HepG2 (cell line): ENCODE results near the gene C16orf54. TPM values are rescaled to one million over a fixed set of nuclear protein-coding genes. Genes with fewer than 3 reads are reported as not detected.
A peak's percentile ranks its signal among the peaks of the same experiment; 100 is the strongest.
"Not testable (repeated sequence)": the region's sequence is repeated elsewhere in the genome, so short reads cannot be mapped to it uniquely, and the experiment has no call there.

Experiments used
- ATAC-seq: fragments of 200-7000 bp; cut with Tn5 transposase; 3 replicates; pipeline ENCODE4 v1.9.1; 2020; ENCODE audit warnings: mild to moderate bottlenecking, moderate library complexity
- BruUV-seq: library from RNA; stranded (reverse); fragments of 400-500 nt; replicated peaks from 2 replicates; lab custom pipeline; 2021; lab: Mats Ljungman, UMichigan
- CTCF ChIA-PET: fragments of 300-600 bp; formaldehyde crosslinking; extraction: SDS; loops from one replicate; lab custom pipeline; 2021; ENCODE audit warnings: low total read pairs, inconsistent platforms, low intra/inter-chr PET ratio; lab: Yijun Ruan, JAX
- POLR2A ChIA-PET: fragments of 350-600 bp; sonication (Branson Sonifier 250); formaldehyde crosslinking; loops from one replicate; lab custom pipeline; 2020; ENCODE audit warnings: antibody characterized with exemption, inconsistent platforms; lab: Yijun Ruan, JAX
- DNase-seq: peaks from one replicate; pipeline ENCODE4 v3.0.0-alpha.2; 2015; ENCODE audit warnings: low spot score
- FAIRE-seq: peaks from 3 replicates; lab custom pipeline; 2011; peaks lifted over from hg19 to GRCh38; lab: Jason Lieb, UNC
- H2AFZ ChIP-seq: one replicate; pipeline ENCODE4 v1.6.1; 2011; ENCODE audit warnings: low read length, inconsistent platforms
- H3K27ac ChIP-seq: fragments of 300-600 bp; 3 replicates; pipeline ENCODE4 v1.8.0; 2011; ENCODE audit warnings: mixed run types, mild to moderate bottlenecking, mixed read lengths, low read length, inconsistent platforms; ENCODE audit not compliant: insufficient read depth; ENCODE audit errors: extremely low read length
- H3K27me3 ChIP-seq, 2 experiments: fragments of 200-600 bp in 1 of 2; 2 replicates in 1 of 2; 3 replicates in 1 of 2; pipeline versions ENCODE4 v1.6.0 to v1.8.0; 2011; ENCODE audit warnings: low read length in 2 of 2, mild to moderate bottlenecking in 2 of 2, moderate library complexity in 2 of 2, inconsistent platforms in 1 of 2; ENCODE audit not compliant: insufficient read depth in 2 of 2, control insufficient read depth in 1 of 2
- H3K36me3 ChIP-seq, 2 experiments: fragments of 200-600 bp in 1 of 2; replicated peaks in 1 of 2; 2 replicates in 1 of 2; 3 replicates in 1 of 2; pipeline versions ENCODE4 v1.5.1 to v1.8.0; 2011; ENCODE audit warnings: low read length in 2 of 2, inconsistent platforms in 1 of 2; ENCODE audit not compliant: insufficient read depth in 2 of 2, control insufficient read depth in 1 of 2
- H3K4me1 ChIP-seq: 2 replicates; pipeline ENCODE4 v1.5.1; 2012; ENCODE audit warnings: low read length, inconsistent platforms; ENCODE audit not compliant: insufficient read depth
- H3K4me2 ChIP-seq: 2 replicates; pipeline ENCODE4 v1.6.0; 2011; ENCODE audit warnings: low read depth, low read length, inconsistent platforms
- H3K4me3 ChIP-seq, 3 experiments: fragments of 200-600 bp in 1 of 3; sonication (generic), shearing (Covaris generic) in 1 of 3; replicated peaks in 1 of 3; 2 replicates each; pipeline ENCODE4 v1.5.1; 2011 to 2016; ENCODE audit warnings: low read length in 3 of 3, inconsistent platforms in 2 of 3, low read depth in 2 of 3, mild to moderate bottlenecking in 2 of 3, control low read depth in 1 of 3, mixed read lengths in 1 of 3; ENCODE audit not compliant: insufficient read depth in 1 of 3
- H3K79me2 ChIP-seq: one replicate; pipeline ENCODE4 v1.6.1; 2011; ENCODE audit warnings: low read length, inconsistent platforms; ENCODE audit not compliant: insufficient read depth
- H3K9ac ChIP-seq: 2 replicates; pipeline ENCODE4 v1.6.0; 2011; ENCODE audit warnings: mild to moderate bottlenecking, low read depth, low read length, inconsistent platforms; ENCODE audit not compliant: insufficient read depth
- H3K9me3 ChIP-seq: 2 replicates; pipeline ENCODE4 v1.5.1; 2012; ENCODE audit warnings: mild to moderate bottlenecking, low read length
- H4K20me1 ChIP-seq: 2 replicates; pipeline ENCODE4 v1.6.0; 2011; ENCODE audit warnings: inconsistent platforms, mild to moderate bottlenecking, low read length, moderate library complexity; ENCODE audit not compliant: insufficient read depth
- NFYB ChIP-seq: sonication (generic); formaldehyde crosslinking; IDR thresholded peaks from 2 replicates; pipeline ENCODE4 v1.4.0; 2020; ENCODE audit warnings: missing genetic modification reagents
- NFYC ChIP-seq: IDR thresholded peaks from 2 replicates; pipeline ENCODE4 v1.6.1; 2016; ENCODE audit warnings: missing genetic modification reagents, missing compliant biosample characterization
- NRL ChIP-seq: sonication (generic); formaldehyde crosslinking; IDR thresholded peaks from 2 replicates; pipeline ENCODE4 v1.5.0; 2020; ENCODE audit warnings: missing genetic modification reagents, mild to moderate bottlenecking, moderate library complexity, borderline replicate concordance
- SP1 ChIP-seq, 2 experiments: fragments of 450-650 bp in 1 of 2; sonication (generic) in 1 of 2; formaldehyde crosslinking in 1 of 2; IDR thresholded peaks; 2 replicates each; pipeline versions ENCODE4 v1.4.0 to v1.6.1; 2016 to 2020; ENCODE audit warnings: missing genetic modification reagents in 1 of 2
- ZNF44 ChIP-seq: sonication (generic); formaldehyde crosslinking; IDR thresholded peaks from 2 replicates; pipeline ENCODE4 v1.5.1; 2020; ENCODE audit warnings: mild to moderate bottlenecking, missing genetic modification reagents
- ZNF781 ChIP-seq: sonication (generic); formaldehyde crosslinking; IDR thresholded peaks from 2 replicates; pipeline ENCODE4 v1.5.1; 2020; ENCODE audit warnings: borderline replicate concordance, mild to moderate bottlenecking, missing genetic modification reagents; ENCODE audit errors: not compliant biosample characterization
- WGBS: methylation state at CpG from one replicate; pipeline ENCODE4 v1.1.6; 2017; ENCODE audit warnings: low lambda C conversion rate; 5-methylcytosine and 5-hydroxymethylcytosine counted together
- in situ Hi-C: cut with HindIII; loops from 2 replicates; pipeline ENCODE4 v1.10.0; 2017; ENCODE audit warnings: low pct_unique_long_range_greater_than_20kb; ENCODE audit not compliant: extremely low pct_ligation_motif_present
- intact Hi-C: fragments of 100-400 bp; cut with micrococcal nuclease; formaldehyde crosslinking; loops from one replicate; pipeline ENCODE4 v1.10.0; 2022; ENCODE audit not compliant: unreplicated experiment
- polyA plus RNA-seq, 8 experiments: library from polyadenylated mRNA; depleted of rRNA in 3 of 8; stranded (reverse) in 7 of 8; unstranded in 1 of 8; fragments of >200 nt; fragmentation: Illumina TruSeq in 4 of 8; extraction: Trizol in 4 of 8; gene quantifications; 2 replicates each; pipeline versions ENCODE4 v1.2.1 to v1.2.3, GENCODE V29; 2011 to 2016; ENCODE audit warnings: low read depth in 4 of 8, missing spikeins in 1 of 8, mixed read lengths in 1 of 8; ENCODE audit not compliant: insufficient read depth in 1 of 8
- total RNA-seq, 5 experiments: library from RNA; depleted of rRNA; stranded (reverse); fragments of >200 nt; fragmentation: Illumina TruSeq; extraction: Trizol; gene quantifications; 2 replicates each; pipeline ENCODE4 v1.2.3, GENCODE V29; 2016; ENCODE audit warnings: low read depth in 1 of 5
- TF ChIP-seq, protein P1 (sequence below): sonication (generic); formaldehyde crosslinking; IDR thresholded peaks from 2 replicates; pipeline ENCODE4 v1.8.0; 2022; ENCODE audit warnings: missing genetic modification reagents, mild to moderate bottlenecking, inconsistent platforms, borderline replicate concordance
- TF ChIP-seq, protein P2 (sequence below): sonication (generic); formaldehyde crosslinking; IDR thresholded peaks from 2 replicates; pipeline ENCODE4 v1.5.1; 2020; ENCODE audit warnings: mild to moderate bottlenecking, missing genetic modification reagents, moderate library complexity

Gene C16orf54
- total and polyA plus RNA-seq, 2 of the 13 experiments (the other 11 are each of a cell fraction or from before 2014, with no cell fraction given) = not detected

DNA sequence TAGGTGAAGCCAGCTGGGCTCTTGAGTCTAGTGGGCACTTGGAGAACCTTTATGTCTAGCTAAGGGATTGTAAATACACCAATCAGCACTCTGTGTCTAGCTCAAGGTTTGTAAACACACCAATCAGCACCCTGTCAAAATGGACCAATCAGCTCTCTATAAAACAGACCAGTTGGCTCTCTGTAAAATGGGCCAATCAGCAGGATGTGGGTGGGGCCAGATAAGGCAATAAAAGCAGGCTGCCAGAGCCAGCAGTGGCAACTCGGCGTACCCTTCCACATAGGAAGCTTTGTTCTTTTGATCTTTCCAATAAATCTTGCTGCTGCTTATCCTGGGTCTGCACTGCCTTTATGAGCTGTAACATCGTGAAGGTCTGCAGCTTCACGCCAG lies 3.0 kb upstream of the C16orf54 start:
- 57% methylated on average over 4 of the region's 4 CpGs for WGBS
- H3K4me3 ChIP-seq; H4K20me1 ChIP-seq; H3K27ac ChIP-seq; DNase-seq; H3K9ac ChIP-seq; H3K36me3 ChIP-seq; in situ Hi-C loops; H3K4me2 ChIP-seq; ATAC-seq; FAIRE-seq; H3K79me2 ChIP-seq; intact Hi-C loops; H3K9me3 ChIP-seq; CTCF ChIA-PET; BruUV-seq; H2AFZ ChIP-seq; TF ChIP-seq SP1 (IDR thresholded peaks at IDR 0.05): not testable (repeated sequence)
- peaks cover 0 to 11% of the 10 kb centered on the region in 2 experiments; a peak in 2 of 5 replicates for H3K27me3 ChIP-seq
- POLR2A ChIA-PET = interaction anchor here (1.7 kb wide), 1 partner anchor 42 kb away, joined by 7 read pairs; the partner anchor contains the start of gene KIF22
- TF ChIP-seq SP1 (CRISPR knock-in tag; IDR thresholded peaks at IDR 0.05) = 0 out of 2 replicates have a peak, but pooled peaks have one; percentile 26
- TF ChIP-seq NFYB (CRISPR knock-in tag) = peak; percentile 76
- 0 out of 2 replicates have a peak, but pooled peaks have one; percentile 27 for TF ChIP-seq NRL (CRISPR knock-in tag)
- TF ChIP-seq NFYC (CRISPR knock-in tag) = peak; percentile 71
- peaks cover 27% of the 10 kb centered on the region for H3K4me1 ChIP-seq

DNA sequence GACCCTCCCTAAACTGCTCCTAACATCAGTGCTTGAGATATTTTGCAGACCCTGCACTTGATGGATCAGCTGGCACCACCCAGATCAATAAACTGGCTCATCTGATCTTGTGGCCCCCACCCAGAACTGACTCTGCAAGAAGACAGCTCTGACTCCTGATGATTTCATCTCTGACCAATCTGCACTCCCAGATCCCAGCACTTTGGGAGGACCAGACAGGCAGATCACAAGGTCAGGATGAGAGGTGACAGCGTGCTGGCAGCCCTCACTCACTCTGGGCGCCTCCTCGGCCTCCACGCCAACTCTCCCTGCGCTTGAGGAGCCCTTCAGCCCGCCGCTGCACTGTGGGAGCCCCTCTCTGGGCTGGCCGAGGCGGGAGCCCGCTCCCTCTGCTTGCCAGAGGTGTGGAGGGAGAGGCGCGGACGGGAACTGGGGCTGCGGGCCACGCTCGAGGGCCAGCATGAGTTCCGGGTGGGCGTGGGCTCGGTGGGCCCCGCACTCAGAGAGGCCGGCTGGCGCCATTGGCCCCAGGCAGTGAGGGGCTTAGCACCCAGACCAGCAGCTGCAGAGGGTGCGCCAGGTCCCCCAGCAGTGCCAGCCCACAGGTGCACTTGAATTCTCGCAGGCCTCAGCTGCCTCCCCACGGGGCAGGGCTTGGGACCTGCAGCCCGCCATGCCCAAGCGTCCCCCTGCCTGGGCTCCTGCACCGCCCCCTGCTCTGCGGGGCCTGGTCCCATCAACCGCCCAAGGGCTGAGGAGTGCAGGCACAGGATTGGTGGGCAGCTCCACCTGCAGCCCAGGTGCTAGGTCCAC lies 2.4 kb upstream of the C16orf54 start:
- Histone ChIP-seq H4K20me1 (no peaks in the 10 kb centered on the region), H3K9ac (no peak overlapping the region), H3K36me3 (no peaks in the 10 kb centered on the region), H3K4me3 (no peak overlapping the region), H2AFZ (no peak overlapping the region), H3K9me3 (no peaks in the 10 kb centered on the region), H3K4me2 (no peak overlapping the region), H3K27me3 (peaks cover 0 to 11% of the 10 kb centered on the region in 2 experiments; a peak in 3 of 5 replicates), H3K27ac (no peak overlapping the region), H3K4me1 (peaks cover 28% of the 10 kb centered on the region), H3K79me2 (no peaks in the 10 kb centered on the region)
- in situ Hi-C loops = no loop called here
- 69% methylated on average over 11 of the region's 30 CpGs for WGBS
- no peak for DNase-seq
- ChIA-PET POLR2A (interaction anchor here (1.7 kb wide), 1 partner anchor 42 kb away, joined by 7 read pairs; the partner anchor contains the start of gene KIF22), CTCF (no interaction called here)
- BruUV-seq = no TSS peak
- peak; percentile 15; the same call in 1 of the 3 replicates for ATAC-seq
- no peak for FAIRE-seq
- intact Hi-C loops = no loop called here
- TF ChIP-seq, protein P1, sequence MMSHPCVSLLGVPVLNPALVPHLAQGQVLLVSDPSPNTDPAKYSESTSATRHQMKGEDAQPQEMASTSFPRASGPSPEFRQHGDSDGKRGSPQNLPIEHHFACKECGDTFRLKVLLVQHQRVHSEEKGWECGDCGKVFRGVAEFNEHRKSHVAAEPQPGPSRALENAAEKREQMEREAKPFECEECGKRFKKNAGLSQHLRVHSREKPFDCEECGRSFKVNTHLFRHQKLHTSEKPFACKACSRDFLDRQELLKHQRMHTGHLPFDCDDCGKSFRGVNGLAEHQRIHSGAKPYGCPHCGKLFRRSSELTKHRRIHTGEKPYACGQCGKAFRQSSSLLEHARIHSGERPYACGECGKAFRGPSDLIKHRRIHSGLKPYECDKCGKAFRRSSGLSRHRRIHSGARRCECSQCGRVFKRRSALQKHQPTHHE (CRISPR knock-in tag) = 0 out of 2 replicates have a peak, but pooled peaks have one; percentile 34
- TF ChIP-seq ZNF781 (CRISPR knock-in tag) (no peak), ZNF44 (CRISPR knock-in tag) (no peak)
- TF ChIP-seq, protein P2, sequence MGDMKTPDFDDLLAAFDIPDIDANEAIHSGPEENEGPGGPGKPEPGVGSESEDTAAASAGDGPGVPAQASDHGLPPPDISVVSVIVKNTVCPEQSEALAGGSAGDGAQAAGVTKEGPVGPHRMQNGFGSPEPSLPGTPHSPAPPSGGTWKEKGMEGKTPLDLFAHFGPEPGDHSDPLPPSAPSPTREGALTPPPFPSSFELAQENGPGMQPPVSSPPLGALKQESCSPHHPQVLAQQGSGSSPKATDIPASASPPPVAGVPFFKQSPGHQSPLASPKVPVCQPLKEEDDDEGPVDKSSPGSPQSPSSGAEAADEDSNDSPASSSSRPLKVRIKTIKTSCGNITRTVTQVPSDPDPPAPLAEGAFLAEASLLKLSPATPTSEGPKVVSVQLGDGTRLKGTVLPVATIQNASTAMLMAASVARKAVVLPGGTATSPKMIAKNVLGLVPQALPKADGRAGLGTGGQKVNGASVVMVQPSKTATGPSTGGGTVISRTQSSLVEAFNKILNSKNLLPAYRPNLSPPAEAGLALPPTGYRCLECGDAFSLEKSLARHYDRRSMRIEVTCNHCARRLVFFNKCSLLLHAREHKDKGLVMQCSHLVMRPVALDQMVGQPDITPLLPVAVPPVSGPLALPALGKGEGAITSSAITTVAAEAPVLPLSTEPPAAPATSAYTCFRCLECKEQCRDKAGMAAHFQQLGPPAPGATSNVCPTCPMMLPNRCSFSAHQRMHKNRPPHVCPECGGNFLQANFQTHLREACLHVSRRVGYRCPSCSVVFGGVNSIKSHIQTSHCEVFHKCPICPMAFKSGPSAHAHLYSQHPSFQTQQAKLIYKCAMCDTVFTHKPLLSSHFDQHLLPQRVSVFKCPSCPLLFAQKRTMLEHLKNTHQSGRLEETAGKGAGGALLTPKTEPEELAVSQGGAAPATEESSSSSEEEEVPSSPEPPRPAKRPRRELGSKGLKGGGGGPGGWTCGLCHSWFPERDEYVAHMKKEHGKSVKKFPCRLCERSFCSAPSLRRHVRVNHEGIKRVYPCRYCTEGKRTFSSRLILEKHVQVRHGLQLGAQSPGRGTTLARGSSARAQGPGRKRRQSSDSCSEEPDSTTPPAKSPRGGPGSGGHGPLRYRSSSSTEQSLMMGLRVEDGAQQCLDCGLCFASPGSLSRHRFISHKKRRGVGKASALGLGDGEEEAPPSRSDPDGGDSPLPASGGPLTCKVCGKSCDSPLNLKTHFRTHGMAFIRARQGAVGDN (CRISPR knock-in tag) = peak; percentile 23
